Measurements from ENCODE around the gene MAIP1.
A peak's percentile ranks its signal among the peaks of the same experiment; 100 is the strongest.

Gene MAIP1

GRCh38 chr2:199966405-199966804, 11.0 kb downstream of the MAIP1 start:
- H3K27ac ChIP-seq = no peak overlapping the region
- TF ChIP-seq CTCF (IDR thresholded peaks at IDR 0.05) (no peak), ZFX (IDR thresholded peaks at IDR 0.05; ENCODE audit: borderline replicate concordance) (no peak)

GRCh38 chr2:199966976-199967375, 11.6 kb downstream of the MAIP1 start:
- TF ChIP-seq CTCF (IDR thresholded peaks at IDR 0.05) = no peak
- no peak for TF ChIP-seq ZFX (IDR thresholded peaks at IDR 0.05; ENCODE audit: borderline replicate concordance)
- H3K27ac ChIP-seq = no peak overlapping the region

GRCh38 chr2:199968126-199968525, 12.7 kb downstream of the MAIP1 start:
- TF ChIP-seq CTCF (IDR thresholded peaks at IDR 0.05) (no peak), ZFX (IDR thresholded peaks at IDR 0.05; ENCODE audit: borderline replicate concordance) (no peak)

GRCh38 chr2:199972088-199972626, 16.8 kb downstream of the MAIP1 start:
- no peak overlapping the region for H3K27ac ChIP-seq
- TF ChIP-seq ZFX (IDR thresholded peaks at IDR 0.05; ENCODE audit: borderline replicate concordance) (no peak), CTCF (IDR thresholded peaks at IDR 0.05) (no peak)

More at GRCh38 chr2:199968126-199968525, 12.7 kb downstream of the MAIP1 start:
- no peak overlapping the region for H3K27ac ChIP-seq

GRCh38 chr2:199973703-199974102, 18.3 kb downstream of the MAIP1 start:
- no peak overlapping the region for H3K27ac ChIP-seq
- TF ChIP-seq CTCF (IDR thresholded peaks at IDR 0.05) = peak; percentile 69
- TF ChIP-seq ZFX (IDR thresholded peaks at IDR 0.05; ENCODE audit: borderline replicate concordance) = no peak

GRCh38 chr2:199975273-199975895, 20.0 kb downstream of the MAIP1 start:
- H3K27ac ChIP-seq = no peak overlapping the region
- TF ChIP-seq CTCF (IDR thresholded peaks at IDR 0.05) (no peak), ZFX (IDR thresholded peaks at IDR 0.05; ENCODE audit: borderline replicate concordance) (no peak)

- H3K27ac ChIP-seq = no peak overlapping the region
- no peak for TF ChIP-seq CTCF (IDR thresholded peaks at IDR 0.05)
- TF ChIP-seq ZFX (IDR thresholded peaks at IDR 0.05; ENCODE audit: borderline replicate concordance) = no peak
Observed at GRCh38 chr2:199977984-199978415, 22.6 kb downstream of the MAIP1 start.
